ENCODE measurements around the gene N4BP2. TPM values are rescaled to one million over a fixed set of nuclear protein-coding genes. Genes with fewer than 3 reads are reported as not detected.
"Not testable (repeated sequence)": the region's sequence is repeated elsewhere in the genome, so short reads cannot be mapped to it uniquely, and the experiment has no call there.

N4BP2 gene
- total RNA-seq, 4 donors from 2014 or later, result 7.8 to 23.7 (median 10.3) TPM

GRCh38 chr4:40087799-40088366 lies 31.2 kb downstream of the N4BP2 start:
- TF ChIP-seq POLR2A (IDR thresholded peaks at IDR 0.05), result no peak
- TF ChIP-seq POLR2AphosphoS5 (IDR thresholded peaks at IDR 0.05), result no peak
- DNase-seq (ENCODE audit: low spot score in 2 of 2), result no peak

GRCh38 chr4:40093400-40093799 lies 36.8 kb downstream of the N4BP2 start:
- 88% methylated on average over 10 of the region's 10 CpGs for WGBS
- H3K27me3 ChIP-seq; H3K27ac ChIP-seq; H3K9me3 ChIP-seq; DNase-seq (ENCODE audit: low spot score in 2 of 2); H3K36me3 ChIP-seq; H3K4me1 ChIP-seq; H3K4me3 ChIP-seq: not testable (repeated sequence)

More at GRCh38 chr4:40087799-40088366, 31.2 kb downstream of the N4BP2 start:
- Histone ChIP-seq H3K36me3 (no peaks in the 10 kb centered on the region), H3K9me3 (no peaks in the 10 kb centered on the region), H3K27me3 (no peaks in the 10 kb centered on the region), H3K27ac (no peak overlapping the region), H3K4me1 (no peaks in the 10 kb centered on the region), H3K4me3 (no peak overlapping the region)
- 95% methylated on average over 10 of the region's 10 CpGs for WGBS

- peaks cover 7% of the 10 kb centered on the region for H3K36me3 ChIP-seq
- no peaks in the 10 kb centered on the region for H3K9me3 ChIP-seq
- no peak for DNase-seq (ENCODE audit: low spot score in 2 of 2)
- H3K27me3 ChIP-seq, result no peaks in the 10 kb centered on the region
- H3K4me3 ChIP-seq, result no peak overlapping the region
- TF ChIP-seq CTCF (IDR thresholded peaks at IDR 0.05) (no peak), POLR2AphosphoS5 (IDR thresholded peaks at IDR 0.05) (no peak), POLR2A (IDR thresholded peaks at IDR 0.05) (no peak), EP300 (IDR thresholded peaks at IDR 0.05) (no peak)
- H3K27ac ChIP-seq, result no peak overlapping the region
- no peaks in the 10 kb centered on the region for H3K4me1 ChIP-seq
- 96% methylated on average over 8 of the region's 8 CpGs for WGBS
Observed at GRCh38 chr4:40099010-40099409, 42.4 kb downstream of the N4BP2 start.

GRCh38 chr4:40107150-40107549 lies 50.5 kb downstream of the N4BP2 start:
- not testable (repeated sequence) for H3K27ac ChIP-seq; H3K4me3 ChIP-seq; H3K27me3 ChIP-seq; DNase-seq (ENCODE audit: low spot score in 2 of 2); H3K9me3 ChIP-seq; H3K4me1 ChIP-seq
- peaks cover 13% of the 10 kb centered on the region for H3K36me3 ChIP-seq
- WGBS, result 96% methylated on average over 4 of the region's 4 CpGs

- Histone ChIP-seq H3K36me3 (peaks cover 13% of the 10 kb centered on the region), H3K4me1 (no peaks in the 10 kb centered on the region), H3K4me3 (no peak overlapping the region), H3K9me3 (no peaks in the 10 kb centered on the region), H3K27me3 (no peaks in the 10 kb centered on the region), H3K27ac (no peak overlapping the region)
- DNase-seq (ENCODE audit: low spot score in 2 of 2), result no peak
- WGBS, result 100% methylated on average over 3 of the region's 3 CpGs
- TF ChIP-seq EP300 (IDR thresholded peaks at IDR 0.05), result no peak
- no peak for TF ChIP-seq POLR2A (IDR thresholded peaks at IDR 0.05)
- no peak for TF ChIP-seq CTCF (IDR thresholded peaks at IDR 0.05)
- no peak for TF ChIP-seq POLR2AphosphoS5 (IDR thresholded peaks at IDR 0.05)
Observed at GRCh38 chr4:40112027-40112792, 55.6 kb downstream of the N4BP2 start.

- H3K4me3 ChIP-seq, result no peak overlapping the region
- no peaks in the 10 kb centered on the region for H3K4me1 ChIP-seq
- H3K27ac ChIP-seq, result no peak overlapping the region
- no peak for DNase-seq (ENCODE audit: low spot score in 2 of 2)
- no peaks in the 10 kb centered on the region for H3K27me3 ChIP-seq
- peaks cover 13% of the 10 kb centered on the region for H3K36me3 ChIP-seq
- no peaks in the 10 kb centered on the region for H3K9me3 ChIP-seq
- WGBS, result 88% methylated on average over 1 of the region's 1 CpG
- TF ChIP-seq EP300 (IDR thresholded peaks at IDR 0.05) (no peak), POLR2A (IDR thresholded peaks at IDR 0.05) (no peak), CTCF (IDR thresholded peaks at IDR 0.05) (no peak), POLR2AphosphoS5 (IDR thresholded peaks at IDR 0.05) (no peak)
Observed at GRCh38 chr4:40114206-40114605, 57.6 kb downstream of the N4BP2 start.

Data from suprapubic skin (tissue), 4 donors.